IMR-90 (cell line): ENCODE measurements around the gene TK2. TPM values are rescaled to one million over a fixed set of nuclear protein-coding genes. Genes with fewer than 3 reads are reported as not detected.

Experiments
- ATAC-seq: fragments of 200-7000 bp; cut with Tn5 transposase; 2 replicates; pipeline ENCODE4 v1.9.1; 2020; ENCODE audit warnings: low read depth, mild to moderate bottlenecking, moderate library complexity
- BruUV-seq: library from RNA; stranded (reverse); fragments of 400-500 nt; replicated peaks from 2 replicates; lab custom pipeline; 2021; lab: Mats Ljungman, UMichigan
- CTCF ChIA-PET: fragments of 300-600 bp; formaldehyde crosslinking; extraction: SDS; loops from one replicate; lab custom pipeline; 2021; ENCODE audit warnings: antibody characterized with exemption; lab: Yijun Ruan, JAX
- POLR2A ChIA-PET: fragments of 300-600 bp; sonication (Branson Sonifier 250); formaldehyde crosslinking; loops from one replicate; lab custom pipeline; 2022; ENCODE audit warnings: antibody characterized with exemption; ENCODE audit not compliant: unreplicated experiment; lab: Charles Lee
- DNase-seq: peaks from one replicate; pipeline ENCODE4 v3.0.0; 2013
- H2AFZ ChIP-seq: replicated peaks from 2 replicates; pipeline ENCODE3; 2013; ENCODE audit warnings: low read length, mild to moderate bottlenecking; ENCODE audit not compliant: poor library complexity
- H2AK5ac ChIP-seq: 2 replicates; pipeline ENCODE4 v1.6.1; 2013; ENCODE audit warnings: low read depth, low read length, inconsistent platforms
- H2AK9ac ChIP-seq: replicated peaks from 2 replicates; pipeline ENCODE3; 2013; ENCODE audit warnings: mild to moderate bottlenecking, low read depth, low read length, moderate library complexity; ENCODE audit not compliant: poor library complexity
- H2BK120ac ChIP-seq: 2 replicates; pipeline ENCODE4 v1.6.1; 2013; ENCODE audit warnings: low read depth, low read length, inconsistent platforms
- H2BK15ac ChIP-seq: 3 replicates; pipeline ENCODE4 v1.6.1; 2013; ENCODE audit warnings: low read depth, low read length, inconsistent platforms
- H2BK20ac ChIP-seq: 2 replicates; pipeline ENCODE4 v1.6.1; 2013; ENCODE audit warnings: low read depth, mild to moderate bottlenecking, inconsistent platforms, low read length, moderate library complexity
- H2BK5ac ChIP-seq: 2 replicates; pipeline ENCODE4 v1.6.1; 2013; ENCODE audit warnings: mild to moderate bottlenecking, low read depth, low read length, inconsistent platforms; ENCODE audit not compliant: poor library complexity, severe bottlenecking
- H3K14ac ChIP-seq: replicated peaks from 2 replicates; pipeline ENCODE4 v1.6.1; 2013; ENCODE audit warnings: low read depth, low read length, inconsistent platforms
- H3K18ac ChIP-seq: 2 replicates; pipeline ENCODE4 v1.6.1; 2013; ENCODE audit warnings: low read depth, low read length, control low read depth
- H3K23ac ChIP-seq: 2 replicates; pipeline ENCODE4 v1.6.1; 2013; ENCODE audit warnings: low read depth, low read length, inconsistent platforms
- H3K27ac ChIP-seq: 2 replicates; pipeline ENCODE4 v1.5.1; 2013; ENCODE audit warnings: mild to moderate bottlenecking, control low read depth, low read length; ENCODE audit not compliant: insufficient read depth
- H3K27me3 ChIP-seq: 2 replicates; pipeline ENCODE4 v1.6.1; 2013; ENCODE audit warnings: low read length; ENCODE audit not compliant: control insufficient read depth, insufficient read depth
- H3K36me3 ChIP-seq: 2 replicates; pipeline ENCODE4 v1.6.1; 2013; ENCODE audit warnings: low read length, mixed read lengths; ENCODE audit not compliant: control insufficient read depth, insufficient read depth
- H3K4ac ChIP-seq: 2 replicates; pipeline ENCODE4 v1.6.1; 2013; ENCODE audit warnings: low read depth, low read length, inconsistent platforms
- H3K4me1 ChIP-seq: 2 replicates; pipeline ENCODE4 v1.6.1; 2013; ENCODE audit warnings: low read length, mixed read lengths; ENCODE audit not compliant: control insufficient read depth, insufficient read depth
- H3K4me2 ChIP-seq: 2 replicates; pipeline ENCODE4 v1.6.1; 2013; ENCODE audit warnings: low read depth, mild to moderate bottlenecking, control low read depth, low read length, moderate library complexity
- H3K4me3 ChIP-seq: 2 replicates; pipeline ENCODE4 v1.5.1; 2013; ENCODE audit warnings: low read depth, mild to moderate bottlenecking, control low read depth, low read length, moderate library complexity; ENCODE audit not compliant: insufficient read depth
- H3K56ac ChIP-seq: 2 replicates; pipeline ENCODE4 v1.6.1; 2013; ENCODE audit warnings: low read length, inconsistent platforms; ENCODE audit not compliant: insufficient read depth; ENCODE audit errors: extremely low read depth
- H3K79me1 ChIP-seq, 2 experiments: 2 replicates each; pipeline ENCODE4 v1.6.1; 2013; ENCODE audit warnings: low read length in 2 of 2, inconsistent platforms in 1 of 2, low read depth in 1 of 2
- H3K9ac ChIP-seq: 2 replicates; pipeline ENCODE4 v1.6.1; 2013; ENCODE audit warnings: low read depth, low read length, control low read depth
- H3K9me1 ChIP-seq: 2 replicates; pipeline ENCODE4 v1.6.1; 2013; ENCODE audit warnings: low read length, inconsistent platforms; ENCODE audit not compliant: insufficient read depth
- H3K9me3 ChIP-seq: 2 replicates; pipeline ENCODE4 v1.6.1; 2013; ENCODE audit warnings: low read length; ENCODE audit not compliant: control insufficient read depth, insufficient read depth
- H4K20me1 ChIP-seq: 2 replicates; pipeline ENCODE4 v1.6.1; 2013; ENCODE audit warnings: low read length, inconsistent platforms; ENCODE audit not compliant: insufficient read depth
- H4K5ac ChIP-seq: 2 replicates; pipeline ENCODE4 v1.6.1; 2013; ENCODE audit warnings: mild to moderate bottlenecking, low read depth, low read length, control low read depth
- H4K8ac ChIP-seq, 2 experiments: 2 replicates each; pipeline ENCODE4 v1.6.1; 2013; ENCODE audit warnings: low read depth in 2 of 2, low read length in 2 of 2, control low read depth in 1 of 2, inconsistent platforms in 1 of 2
- H4K91ac ChIP-seq: 2 replicates; pipeline ENCODE4 v1.6.1; 2013; ENCODE audit warnings: low read depth, low read length, inconsistent platforms; ENCODE audit not compliant: insufficient read depth
- BHLHE40 ChIP-seq: fragments of 150-350 bp; IDR thresholded peaks from 2 replicates; pipeline ENCODE4 v1.6.1; 2016; ENCODE audit warnings: mild to moderate bottlenecking, low read depth, low read length
- CEBPB ChIP-seq: IDR thresholded peaks from 2 replicates; pipeline ENCODE4 v1.6.1; 2012; ENCODE audit warnings: low read depth, low read length, improper control_type of control experiment
- CTCF ChIP-seq: conservative IDR thresholded peaks from 2 replicates; pipeline ENCODE4 v1.5.1; 2012; ENCODE audit warnings: mild to moderate bottlenecking, low read depth, low read length, improper control_type of control experiment
- MAFK ChIP-seq: IDR thresholded peaks from 2 replicates; pipeline ENCODE4 v1.6.1; 2012; ENCODE audit warnings: low read depth, low read length, improper control_type of control experiment
- MXI1 ChIP-seq: IDR thresholded peaks from 2 replicates; pipeline ENCODE4 v1.6.1; 2012; ENCODE audit warnings: low read depth, mild to moderate bottlenecking, low read length, moderate library complexity, borderline replicate concordance
- POLR2A ChIP-seq: IDR thresholded peaks from 2 replicates; pipeline ENCODE4 v1.6.1; 2012; ENCODE audit warnings: mild to moderate bottlenecking, low read depth, low read length
- RAD21 ChIP-seq: IDR thresholded peaks from 2 replicates; pipeline ENCODE4 v1.6.1; 2012; ENCODE audit warnings: low read length, improper control_type of control experiment
- RCOR1 ChIP-seq: IDR thresholded peaks from 2 replicates; pipeline ENCODE4 v1.6.1; 2012; ENCODE audit warnings: mild to moderate bottlenecking, low read length, improper control_type of control experiment; ENCODE audit not compliant: insufficient replicate concordance
- RFX5 ChIP-seq: IDR thresholded peaks from 2 replicates; pipeline ENCODE4 v1.8.0; 2012; ENCODE audit warnings: low read depth, mild to moderate bottlenecking, low read length, moderate library complexity
- WGBS, 2 experiments: methylation state at CpG; one replicate each; pipeline versions ENCODE4 v1.1.5 to v1.1.7; 2013; ENCODE audit warnings: missing lambda C conversion rate in 2 of 2; ENCODE audit not compliant: insufficient read length in 1 of 2; ENCODE audit errors: extremely low coverage in 2 of 2; 5-methylcytosine and 5-hydroxymethylcytosine counted together
- dilution Hi-C: fragments of 300-500 bp; cut with HindIII; formaldehyde crosslinking; loops from one replicate; pipeline ENCODE4 v1.14.3; 2018; ENCODE audit warnings: low sequenced_read_pairs; ENCODE audit not compliant: unreplicated experiment
- in situ Hi-C: fragments of 300-500 bp; cut with MboI; formaldehyde crosslinking; loops from 3 replicates; pipeline ENCODE4 v1.14.3; 2019; ENCODE audit warnings: low sequenced_read_pairs, inconsistent platforms, mixed read lengths
- intact Hi-C: fragments of 100-400 bp; cut with micrococcal nuclease; formaldehyde crosslinking; loops from 2 replicates; pipeline ENCODE4 v1.10.0; 2022
- polyA plus RNA-seq, 3 experiments: library from polyadenylated mRNA; depleted of rRNA; stranded (reverse); fragments of >200 nt; gene quantifications; 2 replicates each; pipeline ENCODE4 v1.2.3, GENCODE V29; 2012; ENCODE audit warnings: low replicate concordance in 1 of 3
- total RNA-seq: library from RNA; depleted of rRNA; stranded (reverse); fragments of >200 nt; gene quantifications from 2 replicates; pipeline ENCODE4 v1.2.3, GENCODE V29; 2012

TK2 gene
- total and polyA plus RNA-seq, 2 of the 4 experiments (the other 2 are of a cell fraction), result 14.7 to 16.5 TPM

GRCh38 chr16:66587881-66588600 lies 38.1 kb upstream of the TK2 start:
- H4K91ac ChIP-seq, result no peak overlapping the region
- in situ Hi-C loops (no loop called here), dilution Hi-C loops (no loop called here), intact Hi-C loops (loop anchor here (5.0 kb wide), 2 partner anchors 111 to 181 kb away; no protein-coding TSS in a partner anchor)
- no peak overlapping the region for H3K14ac ChIP-seq
- no peak overlapping the region for H3K18ac ChIP-seq
- no peak overlapping the region for H2BK20ac ChIP-seq
- no peak overlapping the region for H2AK9ac ChIP-seq
- ChIA-PET POLR2A (interaction anchor here (0.6 kb wide), 1 partner anchor 78 kb away, joined by 10 read pairs; no protein-coding TSS in a partner anchor), CTCF (no interaction called here)
- no peak overlapping the region for H3K9ac ChIP-seq
- no peak overlapping the region for H2AK5ac ChIP-seq
- H3K4me2 ChIP-seq, result no peak overlapping the region
- no peak for DNase-seq
- peaks cover 20% of the 10 kb centered on the region for H3K27me3 ChIP-seq
- no peak overlapping the region for H3K23ac ChIP-seq
- no peaks in the 10 kb centered on the region for H3K4me1 ChIP-seq
- BruUV-seq, result no TSS peak
- TF ChIP-seq RFX5 (no peak), RAD21 (no peak), MXI1 (no peak), CTCF (no peak), RCOR1 (no peak), CEBPB (no peak), POLR2A (no peak), MAFK (no peak), BHLHE40 (no peak)
- H2BK120ac ChIP-seq, result no peak overlapping the region
- WGBS, 2 experiments, result 50% methylated on average over 2 of the region's 7 CpGs; no CpG with 5 or more reads in 1 of the 2 experiments
- H4K5ac ChIP-seq, result no peak overlapping the region
- H4K20me1 ChIP-seq, result no peaks in the 10 kb centered on the region
- no peaks in the 10 kb centered on the region for H3K9me3 ChIP-seq
- H3K9me1 ChIP-seq, result no peaks in the 10 kb centered on the region
- no peaks in the 10 kb centered on the region for H3K36me3 ChIP-seq
- no peak overlapping the region for H4K8ac ChIP-seq
- peak overlapping the region; percentile 66 for H2AFZ ChIP-seq
- H3K27ac ChIP-seq, result no peak overlapping the region
- no peak overlapping the region for H3K4ac ChIP-seq
- no peak overlapping the region for H2BK5ac ChIP-seq
- H3K56ac ChIP-seq, result no peak overlapping the region
- H3K4me3 ChIP-seq, result no peak overlapping the region
- H3K79me1 ChIP-seq, result no peaks in the 10 kb centered on the region
- H2BK15ac ChIP-seq, result no peak overlapping the region
- no peak for ATAC-seq
